22Rv1 (cell line): ENCODE measurements around the gene RFFL.
A peak's percentile ranks its signal among the peaks of the same experiment; 100 is the strongest.

ENCODE experiments used
- H3K27ac ChIP-seq: fragments of 450-650 bp; 2 replicates; pipeline ENCODE4 v1.5.1; 2017
- CTCF ChIP-seq: fragments of 450-650 bp; IDR thresholded peaks from 2 replicates; pipeline ENCODE4 v1.5.1; 2017; ENCODE audit warnings: mild to moderate bottlenecking
- ZFX ChIP-seq: fragments of 450-650 bp; IDR thresholded peaks from 2 replicates; pipeline ENCODE4 v1.6.1; 2017; ENCODE audit warnings: antibody characterized with exemption, borderline replicate concordance

RFFL gene

GRCh38 chr17:34980353-34980680, 83.2 kb downstream of the RFFL start, which contains the start of gene LIG3:
TSS of gene LIG3 (plus strand) at chr17:34980512. CDS start at chr17:34983006, 2,494 bp downstream.
- peak within 1 kb of the TSS; percentile 79 for H3K27ac ChIP-seq

GRCh38 chr17:34979650-34980352, 83.7 kb downstream of the RFFL start:
- no peak for TF ChIP-seq CTCF
- no peak for TF ChIP-seq ZFX

More at GRCh38 chr17:34980353-34980680, 83.2 kb downstream of the RFFL start, which contains the start of gene LIG3:
- no peak for TF ChIP-seq ZFX
- TF ChIP-seq CTCF = no peak

GRCh38 chr17:34979153-34979552, 84.4 kb downstream of the RFFL start:
- TF ChIP-seq ZFX (no peak), CTCF (no peak)
- H3K27ac ChIP-seq = no peak overlapping the region

More at GRCh38 chr17:34979650-34980352, 83.7 kb downstream of the RFFL start:
- peak overlapping the region; percentile 79 for H3K27ac ChIP-seq

GRCh38 chr17:34974794-34975785, 88.4 kb downstream of the RFFL start:
- no peak for TF ChIP-seq ZFX
- TF ChIP-seq CTCF = no peak
- no peak overlapping the region for H3K27ac ChIP-seq

- H3K27ac ChIP-seq = no peak overlapping the region
- TF ChIP-seq ZFX (no peak), CTCF (no peak)
Observed at GRCh38 chr17:34974179-34974578, 89.3 kb downstream of the RFFL start.

- H3K27ac ChIP-seq = peak within 1 kb of the TSS; percentile 81
Observed at GRCh38 chr17:34961093-34961911, 102.2 kb downstream of the RFFL start, which contains the start of the genes CCT6B and ZNF830. TSS of gene CCT6B (minus strand) at chr17:34961460. CDS start at chr17:34961393, 67 bp downstream. TSS of gene ZNF830 (plus strand) at chr17:34961540. CDS start at chr17:34961567, 27 bp downstream.

More at GRCh38 chr17:34961093-34961911, 102.2 kb downstream of the RFFL start, which contains the start of the genes CCT6B and ZNF830:
- TF ChIP-seq ZFX (no peak), CTCF (no peak)
